HG03196 (cell line): ENCODE results near the gene GJA3.

Source experiments
- ATAC-seq: cut with Tn5 transposase; IDR thresholded peaks from one replicate; pipeline ENCODE4 v1.9.1; 2021; ENCODE audit not compliant: unreplicated experiment

The GJA3 gene

DNA sequence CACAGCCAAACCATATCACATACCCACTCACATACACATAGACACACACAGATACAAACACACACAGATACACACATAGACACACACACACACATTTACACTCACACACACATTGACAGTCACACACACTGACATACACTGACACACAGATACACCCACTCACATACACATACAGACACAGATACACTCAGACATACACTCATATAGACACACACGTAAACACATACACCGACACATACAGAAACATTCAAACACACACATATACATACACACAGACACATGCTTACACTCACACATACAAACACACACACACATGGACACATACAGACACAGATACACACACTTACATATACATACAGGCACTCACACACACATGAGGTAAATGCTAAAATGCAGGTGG is 30.2 kb downstream of the GJA3 start:
- ATAC-seq: no peak

DNA sequence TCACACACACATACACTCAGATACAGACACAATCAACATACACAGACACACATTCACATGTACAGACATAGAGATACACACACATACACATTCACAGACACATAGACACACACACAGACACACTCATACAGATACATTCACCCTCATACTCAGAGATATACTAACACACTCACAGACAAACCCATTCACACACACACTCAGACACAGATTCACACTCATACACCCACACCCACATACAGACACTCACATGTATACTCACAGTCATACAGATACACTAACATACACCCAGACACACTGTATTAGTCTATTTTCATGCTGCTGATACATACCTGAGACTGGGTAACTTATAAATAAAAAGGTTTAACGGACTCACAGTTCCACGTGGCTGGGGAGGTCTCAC is 30.8 kb downstream of the GJA3 start:
- no peak for ATAC-seq

DNA sequence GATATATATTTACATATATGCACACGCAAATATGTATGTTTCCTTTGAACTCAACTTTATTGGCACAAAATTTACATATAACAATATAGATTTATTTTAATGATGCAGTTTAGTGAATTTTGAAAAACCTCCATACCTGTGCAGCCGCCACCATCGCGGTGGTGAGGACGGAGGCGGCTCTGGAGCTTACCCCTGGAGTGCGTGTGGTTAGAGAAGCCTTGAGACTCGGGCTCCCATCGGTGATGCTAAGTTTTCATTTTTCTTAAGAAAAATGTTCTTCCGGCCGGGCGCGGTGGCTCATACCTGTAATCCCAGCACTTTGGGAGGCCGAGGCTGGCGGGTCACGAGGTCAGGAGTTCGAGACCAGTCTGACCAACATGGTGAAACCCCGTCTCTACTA is 31.8 kb downstream of the GJA3 start:
- no peak for ATAC-seq

DNA sequence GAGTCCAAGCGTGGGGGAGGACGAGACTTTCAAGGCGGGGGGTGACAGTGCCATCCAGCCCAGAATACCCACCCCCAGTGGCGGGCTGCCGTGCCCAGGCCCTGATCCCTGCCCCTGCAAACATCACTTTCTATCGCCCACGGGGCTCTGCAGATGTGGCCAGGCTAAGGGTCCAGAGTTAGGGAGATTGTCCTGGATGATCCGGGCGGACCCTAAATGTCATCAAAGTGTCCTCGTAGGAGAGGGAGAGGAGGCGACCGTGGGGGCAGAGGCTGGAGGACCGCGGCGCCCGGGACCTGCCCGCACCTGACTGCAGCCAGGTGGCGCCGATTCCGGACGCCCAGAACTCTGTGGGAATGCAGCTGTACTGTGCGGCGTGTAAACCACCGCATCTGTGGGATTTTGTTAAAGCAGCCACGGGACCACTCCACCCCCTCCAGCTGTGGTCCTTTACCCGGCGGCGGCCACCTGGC is 32.4 kb downstream of the GJA3 start:
- no peak for ATAC-seq

- ATAC-seq: peak; percentile 67
Measured at GRCh38 chr13:20127562-20128458, 33.0 kb downstream of the GJA3 start.

DNA sequence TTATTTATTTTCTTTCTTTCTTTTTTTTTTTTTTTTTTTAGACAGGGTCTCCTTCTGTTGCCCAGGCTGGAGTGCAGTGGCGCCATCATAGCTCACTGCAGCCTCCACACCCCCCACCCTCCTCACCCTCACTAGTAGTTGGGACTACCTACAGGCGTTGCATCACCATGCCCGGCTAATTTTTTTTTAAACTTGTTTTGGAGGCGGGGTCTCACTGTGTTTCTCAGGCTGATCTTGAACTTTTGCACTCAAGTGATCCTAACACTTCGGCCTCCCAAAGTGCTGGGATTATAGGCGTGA is 33.6 kb downstream of the GJA3 start:
- peak; percentile 10 for ATAC-seq

GRCh38 chr13:20126541-20127261 is 34.2 kb downstream of the GJA3 start:
- ATAC-seq: no peak

GRCh38 chr13:20125783-20126165 is 35.1 kb downstream of the GJA3 start:
- no peak for ATAC-seq

- no peak for ATAC-seq
Measured at GRCh38 chr13:20125129-20125782, 35.6 kb downstream of the GJA3 start.

DNA sequence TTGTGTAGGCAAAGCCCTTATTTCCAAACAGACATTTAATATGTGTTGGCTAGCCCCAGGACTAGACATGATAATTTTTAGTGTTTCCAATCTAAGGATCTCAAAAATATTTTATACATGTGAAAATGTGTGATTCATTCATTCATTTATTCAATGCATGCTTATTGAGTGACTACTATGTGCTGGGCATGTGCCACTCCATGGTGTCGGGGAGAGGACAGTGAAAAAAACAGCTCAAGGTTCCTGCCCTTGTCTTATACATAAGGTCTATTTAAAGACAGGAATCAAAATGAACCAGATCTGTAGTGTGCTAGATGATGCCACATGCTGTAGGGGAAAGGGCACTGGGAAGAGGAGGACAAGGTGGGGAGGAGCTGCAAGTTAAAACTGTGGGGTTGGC is 36.5 kb downstream of the GJA3 start:
- ATAC-seq: no peak

DNA sequence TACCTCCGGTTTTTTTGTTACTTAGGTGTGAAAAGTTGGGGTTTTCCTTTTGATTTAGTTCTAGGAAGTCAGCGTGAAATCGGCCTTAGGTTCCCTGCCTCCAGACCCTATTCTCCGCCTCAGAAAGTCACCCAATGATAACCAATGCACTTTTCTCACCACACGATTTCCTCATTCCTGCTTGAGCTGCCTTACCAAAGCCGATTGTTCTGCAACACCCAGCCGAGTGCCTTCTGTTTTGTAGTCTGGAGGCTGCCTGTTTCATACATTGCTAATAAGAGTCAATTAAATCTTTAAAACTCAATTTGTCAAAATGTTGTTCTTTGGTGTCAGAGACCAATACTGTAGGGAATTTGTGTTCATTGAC is 39.7 kb downstream of the GJA3 start:
- ATAC-seq: no peak

DNA sequence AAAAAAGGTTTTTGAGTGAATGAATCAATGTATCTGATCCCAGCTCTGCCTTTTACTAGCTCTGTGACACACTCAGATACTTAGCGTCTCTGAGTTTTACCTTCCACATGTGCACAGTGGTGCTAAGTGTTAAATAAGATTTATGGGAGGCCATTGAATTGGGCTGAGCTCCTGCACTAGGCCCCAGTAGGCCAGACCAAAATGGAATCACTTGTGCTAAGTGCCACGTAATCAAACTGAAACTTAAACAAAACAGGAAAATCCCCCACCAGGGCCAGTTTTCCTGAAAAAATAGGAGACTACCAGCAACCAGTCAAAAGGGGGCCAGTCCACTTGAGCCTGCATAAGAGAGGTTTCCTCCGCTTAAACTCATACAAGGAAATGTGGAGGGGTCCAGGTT is 40.9 kb downstream of the GJA3 start:
- ATAC-seq: no peak

GRCh38 chr13:20118268-20119140 is 42.3 kb downstream of the GJA3 start:
- ATAC-seq: no peak

GRCh38 chr13:20116213-20116612 is 44.6 kb downstream of the GJA3 start:
- ATAC-seq: no peak

DNA sequence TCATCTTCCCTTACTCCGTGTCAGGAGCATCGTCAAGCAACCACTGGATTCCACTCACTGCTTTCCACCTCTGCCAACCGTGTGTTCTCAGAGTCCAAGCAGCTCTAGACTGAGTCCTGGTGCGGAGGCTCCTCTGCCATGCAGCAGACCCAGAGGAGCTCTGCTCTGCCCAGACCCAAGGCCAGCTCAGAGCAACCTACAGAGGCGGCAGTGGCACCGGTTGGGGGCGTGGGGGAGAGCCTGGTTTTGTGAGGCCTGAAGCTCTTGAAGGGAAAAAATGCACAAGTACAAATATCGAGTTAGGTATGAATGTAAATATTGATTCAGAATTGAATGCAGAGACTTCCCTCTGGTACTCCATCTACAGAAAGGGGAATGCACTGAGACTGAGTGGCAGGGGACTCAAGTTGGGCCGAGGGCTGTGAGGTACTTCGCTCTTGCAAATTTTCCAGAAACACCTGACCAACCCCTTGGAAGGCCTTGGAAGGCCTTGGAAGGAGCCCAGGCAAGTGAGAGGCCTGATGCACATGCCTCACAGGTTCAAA is 46.7 kb downstream of the GJA3 start:
- ATAC-seq: no peak

- no peak for ATAC-seq
Measured at GRCh38 chr13:20109037-20109436, 51.8 kb downstream of the GJA3 start.

GRCh38 chr13:20106742-20107141 is 54.1 kb downstream of the GJA3 start:
- ATAC-seq: no peak

DNA sequence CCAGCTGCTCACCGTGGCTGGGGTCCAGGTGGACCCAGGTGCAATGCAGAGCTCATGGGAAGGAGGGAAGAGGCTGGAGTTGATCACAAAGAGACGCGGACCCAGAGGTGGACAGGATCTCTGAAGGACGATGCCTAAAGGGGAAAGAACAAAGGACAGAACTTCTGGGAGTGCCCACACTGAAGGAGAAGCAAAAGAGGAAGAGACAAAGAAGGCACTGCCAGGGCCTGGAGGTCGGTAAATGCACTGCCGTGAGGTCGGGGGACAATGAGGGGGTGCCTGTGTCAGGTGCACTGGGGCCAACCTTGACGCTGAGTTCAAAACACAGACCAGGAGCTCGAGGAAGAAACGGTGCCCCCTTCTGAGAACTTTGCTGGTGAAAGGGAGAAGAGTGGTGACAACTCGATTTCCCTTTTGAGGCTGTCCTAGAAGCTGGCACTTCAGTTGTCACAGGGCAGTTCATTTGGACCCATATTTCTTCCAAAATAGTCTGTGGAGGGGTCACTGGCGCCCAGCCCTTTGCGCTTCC is 55.6 kb downstream of the GJA3 start:
- no peak for ATAC-seq

- ATAC-seq: no peak
Measured at GRCh38 chr13:20102525-20103180, 58.2 kb downstream of the GJA3 start.
